HG02943 (cell line): Measurements from ENCODE around the gene CAD.
"Not testable (repeated sequence)": the region's sequence is repeated elsewhere in the genome, so short reads cannot be mapped to it uniquely, and the experiment has no call there.

ENCODE experiments used
- ATAC-seq: cut with Tn5 transposase; IDR thresholded peaks from one replicate; pipeline ENCODE4 v1.9.1; 2021; ENCODE audit warnings: mild to moderate bottlenecking, low read depth, moderate library complexity; ENCODE audit not compliant: unreplicated experiment

The CAD gene

GRCh38 chr2:27272537-27273522 lies 55.7 kb downstream of the CAD start:
- ATAC-seq = not testable (repeated sequence)

DNA sequence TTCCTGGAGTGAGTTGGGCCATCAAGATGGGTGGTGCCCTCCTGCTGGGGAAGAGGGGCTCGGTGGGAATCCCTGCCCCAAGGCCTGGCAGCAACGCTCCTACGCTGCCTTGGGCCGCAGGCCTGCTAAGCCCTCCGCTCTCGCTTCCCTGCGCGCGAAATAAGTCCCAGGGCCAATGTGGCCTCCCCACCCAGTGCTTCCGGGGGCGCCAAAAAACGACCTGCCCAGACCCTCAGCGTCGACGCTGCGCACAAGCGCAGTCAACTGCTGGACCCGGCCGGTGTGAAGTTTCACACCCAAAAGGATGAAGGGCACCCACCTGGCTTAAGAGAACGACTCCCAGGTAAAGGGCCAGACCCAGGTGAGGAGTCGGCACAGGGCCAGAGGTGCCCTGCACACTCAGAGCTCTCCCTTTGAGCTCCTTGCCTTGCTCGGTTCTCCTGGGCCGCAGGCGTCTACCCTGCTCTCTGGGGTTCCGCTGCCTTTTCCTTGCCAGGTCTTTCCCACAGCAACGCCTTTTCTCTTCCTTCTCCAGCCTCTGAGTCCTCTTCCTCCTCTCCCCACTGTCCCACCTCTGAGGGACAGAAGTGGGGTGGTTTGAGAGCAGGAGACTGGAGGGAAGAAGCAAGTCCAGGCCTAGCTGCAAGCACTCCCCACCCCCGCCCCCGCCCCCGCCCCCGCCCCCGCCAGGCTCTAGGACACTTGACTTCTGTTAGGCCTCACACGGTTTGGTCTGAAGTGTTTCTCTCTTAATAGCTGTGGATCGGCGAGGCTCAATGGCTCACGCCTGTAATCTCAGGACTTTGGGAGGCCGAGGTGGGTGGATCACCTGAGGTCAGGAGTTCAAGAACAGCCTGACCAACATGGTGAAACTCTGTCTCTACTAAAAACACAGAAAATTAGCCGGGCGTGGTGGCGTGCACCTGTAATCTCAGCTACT lies 58.3 kb downstream of the CAD start, which contains the start of gene DNAJC5G:
Gene DNAJC5G (plus strand): TSS at position 223 of the 940 bp plus-strand sequence. CDS start 1,296 bp downstream, outside the sequence.
- ATAC-seq = no peak

- no peak for ATAC-seq
Observed at GRCh38 chr2:27278010-27278409, 60.8 kb downstream of the CAD start.

DNA sequence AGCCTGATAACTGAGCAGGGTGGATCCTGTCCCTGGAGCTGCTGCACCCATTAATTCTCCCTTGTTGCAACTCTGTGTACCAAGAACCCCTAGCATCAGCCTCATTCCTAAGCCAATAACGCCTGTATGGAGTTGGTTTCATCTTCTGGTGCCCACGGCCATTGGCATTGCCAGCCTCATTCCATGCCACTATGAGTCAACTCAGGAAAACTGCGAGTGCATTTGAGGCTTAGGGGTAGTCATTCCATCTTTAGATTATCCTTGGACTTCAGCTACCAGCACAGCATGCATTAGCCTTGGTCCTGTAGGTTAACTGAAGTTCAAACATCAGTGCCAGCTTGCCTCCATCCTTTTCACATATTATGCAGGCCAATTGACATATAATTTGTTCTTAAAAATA lies 63.7 kb downstream of the CAD start:
- no peak for ATAC-seq

- no peak for ATAC-seq
Observed at GRCh38 chr2:27281442-27281841, 64.3 kb downstream of the CAD start.

GRCh38 chr2:27281855-27282559 lies 64.8 kb downstream of the CAD start, which contains the start of gene TRIM54:
TRIM54 (plus strand) TSS chr2:27282429; CDS start chr2:27282732, 303 bp downstream.
- no peak for ATAC-seq

DNA sequence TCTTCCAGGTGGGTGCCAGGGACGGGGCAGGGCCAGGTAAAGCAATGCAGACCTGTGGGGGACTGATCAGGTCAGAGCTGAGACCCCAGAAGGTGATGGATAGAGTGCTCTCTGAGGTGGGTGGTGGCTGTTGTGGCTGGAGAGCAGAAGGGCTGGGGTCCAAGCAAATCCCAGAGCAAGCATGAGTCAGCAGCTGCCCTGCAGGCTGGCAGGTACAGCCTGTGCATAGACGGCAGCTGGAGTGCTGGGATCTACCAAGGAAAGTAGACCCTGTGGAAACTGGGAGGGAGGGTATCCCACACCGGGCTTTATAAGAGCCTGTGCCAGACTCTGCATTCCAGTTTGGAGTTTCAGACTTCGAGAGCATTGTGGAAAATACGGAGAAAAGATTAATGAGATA lies 65.7 kb downstream of the CAD start:
- ATAC-seq = no peak

DNA sequence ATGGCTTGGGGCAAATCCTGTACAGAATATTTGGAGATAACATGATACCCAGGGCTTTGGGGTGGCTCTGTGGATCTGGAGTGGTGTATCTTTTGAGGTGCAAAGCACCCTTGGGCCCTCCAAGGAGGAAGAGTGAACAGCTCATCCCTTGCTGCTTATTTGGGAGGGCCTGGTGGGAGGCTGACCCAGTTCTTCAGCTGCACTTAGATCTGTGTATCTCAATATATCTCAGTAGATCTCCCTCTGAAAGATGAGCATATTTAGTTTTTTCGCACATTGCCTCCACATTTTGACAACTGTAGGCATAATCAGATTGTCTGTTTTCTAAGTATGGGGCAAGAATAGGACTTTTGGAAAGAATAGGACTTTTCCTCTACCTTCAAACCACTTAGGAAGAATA lies 67.8 kb downstream of the CAD start:
- no peak for ATAC-seq

GRCh38 chr2:27285481-27285880 lies 68.3 kb downstream of the CAD start:
- no peak for ATAC-seq

- ATAC-seq = no peak
Observed at GRCh38 chr2:27288610-27289009, 71.4 kb downstream of the CAD start.

DNA sequence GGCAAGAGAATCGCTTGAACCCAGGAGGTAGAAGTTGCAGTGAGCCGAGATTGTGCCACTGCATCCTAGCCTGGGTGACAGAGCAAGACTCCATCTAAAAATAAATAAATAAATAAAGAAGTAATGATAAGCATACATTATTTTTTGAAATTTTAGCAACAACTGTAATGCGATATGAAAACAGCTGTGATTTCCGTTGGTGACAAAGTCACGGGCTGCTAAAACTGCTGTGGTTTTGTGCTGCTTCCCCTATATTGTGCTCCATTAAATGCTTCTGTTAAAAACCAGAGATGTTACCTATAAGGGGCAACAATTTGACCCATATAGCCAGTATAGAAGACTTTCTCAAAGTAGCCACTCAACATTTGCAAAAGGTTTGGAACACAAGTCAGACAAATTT lies 73.4 kb downstream of the CAD start:
- ATAC-seq = no peak

GRCh38 chr2:27291865-27292264 lies 74.7 kb downstream of the CAD start:
- no peak for ATAC-seq
